GM19193 (cell line): ENCODE data around the gene SYT6.

Experiments used
- POLR2A ChIP-seq: IDR thresholded peaks from 4 replicates; pipeline ENCODE4 v1.6.1; 2011; ENCODE audit not compliant: insufficient read depth, insufficient read length; ENCODE audit errors: extremely low read depth

SYT6 gene

GRCh38 chr1:114043548-114043947 lies 110.1 kb downstream of the SYT6 start:
- no peak for TF ChIP-seq POLR2A

GRCh38 chr1:114043054-114043453 lies 110.6 kb downstream of the SYT6 start:
- no peak for TF ChIP-seq POLR2A

GRCh38 chr1:114040273-114041015 lies 113.2 kb downstream of the SYT6 start:
- no peak for TF ChIP-seq POLR2A
